Body of pancreas (tissue), 4 donors: ENCODE measurements around the gene LINGO4.
A peak's percentile ranks its signal among the peaks of the same experiment; 100 is the strongest.

Source experiments
- POLR2A ChIP-seq, 3 donors: fragments of 450-650 bp; IDR thresholded peaks; one replicate each; pipeline ENCODE4 v1.6.1; 2016; ENCODE audit warnings: antibody characterized with exemption in 3 of 3, mild to moderate bottlenecking in 2 of 3
- TF ChIP-seq, protein P1 (sequence below), 7 experiments: fragments of 450-650 bp in 4 of 7; fragments of 200-600 bp in 3 of 7; sonication (generic) in 3 of 7; IDR thresholded peaks; one replicate each; pipeline ENCODE4 v1.5.1; 2016 to 2019; ENCODE audit warnings: antibody characterized with exemption in 7 of 7

DNA sequence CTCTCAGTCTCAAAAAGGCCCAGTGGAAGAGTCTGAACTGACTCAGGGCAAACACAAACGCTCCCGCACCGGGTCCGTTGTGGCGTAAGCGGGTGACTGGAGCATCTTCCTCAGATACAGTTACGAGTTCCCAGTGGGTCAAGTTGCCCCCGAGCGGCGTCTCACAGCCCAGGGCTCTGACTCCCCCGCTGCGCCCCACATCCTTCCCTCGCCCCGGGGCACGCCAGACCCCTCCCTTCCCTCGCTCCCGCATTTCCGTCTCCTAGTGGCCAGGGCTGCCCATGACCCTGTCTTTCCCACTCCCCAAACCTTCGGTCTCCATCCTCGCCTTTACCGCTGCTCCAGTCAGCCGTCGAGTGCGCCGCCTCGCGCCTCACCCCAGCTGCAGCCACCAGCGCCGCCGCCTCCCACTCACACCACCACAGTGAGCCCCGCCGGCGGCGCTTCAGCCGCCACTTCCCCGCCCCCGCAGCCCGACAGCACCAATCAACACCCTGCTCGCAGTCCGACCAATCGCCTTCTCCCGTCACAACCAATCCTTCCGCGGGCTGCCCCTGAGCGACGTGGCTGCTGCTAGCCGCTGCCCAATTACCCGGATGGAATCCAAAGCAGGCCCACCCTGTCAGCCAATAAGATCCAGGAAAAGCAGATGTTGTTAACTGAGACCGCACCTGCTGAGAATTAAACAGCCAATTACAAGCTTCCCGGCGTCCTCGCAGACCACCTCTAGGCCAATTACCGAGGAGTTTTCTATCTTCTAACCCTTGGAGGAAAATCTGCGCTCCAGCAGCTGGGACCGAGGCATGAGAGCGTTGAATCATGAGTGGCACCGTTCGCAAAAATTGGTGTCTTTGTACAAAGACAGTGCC, 14.9 kb downstream of the LINGO4 start, which contains the start of gene TDRKH:
- TF ChIP-seq, protein P1, sequence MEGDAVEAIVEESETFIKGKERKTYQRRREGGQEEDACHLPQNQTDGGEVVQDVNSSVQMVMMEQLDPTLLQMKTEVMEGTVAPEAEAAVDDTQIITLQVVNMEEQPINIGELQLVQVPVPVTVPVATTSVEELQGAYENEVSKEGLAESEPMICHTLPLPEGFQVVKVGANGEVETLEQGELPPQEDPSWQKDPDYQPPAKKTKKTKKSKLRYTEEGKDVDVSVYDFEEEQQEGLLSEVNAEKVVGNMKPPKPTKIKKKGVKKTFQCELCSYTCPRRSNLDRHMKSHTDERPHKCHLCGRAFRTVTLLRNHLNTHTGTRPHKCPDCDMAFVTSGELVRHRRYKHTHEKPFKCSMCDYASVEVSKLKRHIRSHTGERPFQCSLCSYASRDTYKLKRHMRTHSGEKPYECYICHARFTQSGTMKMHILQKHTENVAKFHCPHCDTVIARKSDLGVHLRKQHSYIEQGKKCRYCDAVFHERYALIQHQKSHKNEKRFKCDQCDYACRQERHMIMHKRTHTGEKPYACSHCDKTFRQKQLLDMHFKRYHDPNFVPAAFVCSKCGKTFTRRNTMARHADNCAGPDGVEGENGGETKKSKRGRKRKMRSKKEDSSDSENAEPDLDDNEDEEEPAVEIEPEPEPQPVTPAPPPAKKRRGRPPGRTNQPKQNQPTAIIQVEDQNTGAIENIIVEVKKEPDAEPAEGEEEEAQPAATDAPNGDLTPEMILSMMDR (IDR thresholded peaks at IDR 0.05): peak in 4 of 7 experiments; percentile 7 to 70 (median 46)
- TF ChIP-seq POLR2A (IDR thresholded peaks at IDR 0.05): peak; percentile 60 to 84 (median 81)
